Prostate gland (tissue), 2 donors: Measurements from ENCODE around the gene FTH1. TPM values are rescaled to one million over a fixed set of nuclear protein-coding genes. Genes with fewer than 3 reads are reported as not detected.
A peak's percentile ranks its signal among the peaks of the same experiment; 100 is the strongest.

Source experiments
- DNase-seq: peaks from one replicate; pipeline ENCODE4 v3.0.0-alpha.2; 2019; ENCODE audit warnings: low spot score
- H3K27ac ChIP-seq, 2 donors: fragments of 200-600 bp; sonication (generic); 2 replicates each; pipeline ENCODE4 v1.5.1; 2017 to 2019
- H3K27me3 ChIP-seq: fragments of 200-600 bp; sonication (generic); replicated peaks from 2 replicates; pipeline ENCODE4 v1.5.1; 2019; ENCODE audit not compliant: insufficient read depth
- H3K36me3 ChIP-seq, 2 donors: fragments of 200-600 bp; sonication (generic); 1 replicate in 1 of 2; 2 replicates in 1 of 2; pipeline versions ENCODE4 v1.5.1 to v1.8.1; 2017 to 2019
- H3K4me1 ChIP-seq: fragments of 200-600 bp; sonication (generic); replicated peaks from 2 replicates; pipeline ENCODE4 v1.5.1; 2019
- H3K4me3 ChIP-seq, 2 donors: fragments of 200-600 bp; sonication (generic); 2 replicates each; pipeline ENCODE4 v1.5.1; 2017 to 2019
- H3K9me3 ChIP-seq: fragments of 200-600 bp; sonication (generic); 2 replicates; pipeline ENCODE4 v1.5.1; 2017
- POLR2A ChIP-seq: fragments of 450-650 bp; IDR thresholded peaks from one replicate; pipeline ENCODE4 v1.6.1; 2016; ENCODE audit warnings: antibody characterized with exemption, mild to moderate bottlenecking
- POLR2AphosphoS5 ChIP-seq: sonication (generic); formaldehyde crosslinking; IDR thresholded peaks from one replicate; pipeline ENCODE4 v1.6.1; 2017; ENCODE audit warnings: antibody characterized with exemption
- WGBS: methylation state at CpG from one replicate; pipeline ENCODE4 v1.1.5; 2018; 5-methylcytosine and 5-hydroxymethylcytosine counted together
- intact Hi-C: fragments of 100-400 bp; cut with DNase I; formaldehyde crosslinking; loops from one replicate; pipeline ENCODE4 v1.14.2; 2022
- total RNA-seq, 2 donors: library from RNA; depleted of rRNA; stranded (reverse); fragments of >200 nt; gene quantifications; one replicate each; pipeline ENCODE4 v1.1.0, GENCODE V29; 2016
- TF ChIP-seq, protein P1 (sequence below), 4 experiments: fragments of 200-600 bp in 2 of 4; fragments of 450-650 bp in 2 of 4; sonication (generic) in 2 of 4; IDR thresholded peaks; 1 replicate in 3 of 4; 2 replicates in 1 of 4; pipeline ENCODE4 v1.5.1; 2016 to 2019; ENCODE audit warnings: antibody characterized with exemption in 4 of 4, mild to moderate bottlenecking in 2 of 4, moderate library complexity in 2 of 4

The FTH1 gene
- total RNA-seq, 2 donors from 2014 or later: 1,344 to 1,560 TPM

DNA sequence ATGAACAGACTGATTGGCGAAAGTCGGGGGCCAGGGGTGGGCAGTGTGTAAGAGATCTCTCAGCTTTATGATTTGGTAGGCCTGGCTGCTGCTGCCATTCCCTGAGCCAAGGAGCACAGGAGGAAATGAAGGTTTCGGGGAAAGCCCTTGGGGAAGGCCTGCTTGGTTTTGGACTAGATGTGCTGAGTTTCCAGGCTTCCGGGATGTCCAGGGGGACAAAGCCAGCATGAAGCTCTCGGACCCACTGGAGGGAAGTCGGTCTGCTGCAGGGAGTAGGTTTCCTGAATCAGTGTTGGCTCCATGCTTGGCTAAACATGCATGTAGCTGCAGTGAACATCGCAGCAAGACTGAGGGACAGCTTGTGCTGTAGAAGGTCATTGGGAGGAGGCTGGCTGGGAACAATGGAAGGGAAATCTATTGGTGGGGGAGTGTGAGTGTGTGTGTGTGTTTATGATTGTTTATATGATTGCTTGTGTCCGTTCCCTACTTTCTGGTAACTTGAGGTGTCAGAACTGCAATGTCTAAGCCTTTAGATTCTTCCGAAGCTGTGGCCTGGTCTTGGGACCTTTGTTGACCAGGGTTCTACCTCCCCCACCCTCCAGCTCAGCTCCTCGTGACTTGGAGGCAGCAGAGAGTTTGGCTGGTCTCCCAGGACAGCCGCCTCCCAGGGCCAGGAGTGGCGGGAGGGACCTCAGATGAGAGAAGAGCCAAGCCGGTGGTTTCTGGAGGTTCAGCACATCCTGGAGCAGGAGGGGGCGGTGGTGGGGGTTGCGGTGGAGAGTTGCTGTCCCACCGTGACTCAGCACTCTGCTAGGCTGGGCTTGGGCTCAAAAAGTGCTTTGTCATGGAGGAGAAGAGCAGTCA is 4.0 kb upstream of the FTH1 start:
- TF ChIP-seq, protein P1, sequence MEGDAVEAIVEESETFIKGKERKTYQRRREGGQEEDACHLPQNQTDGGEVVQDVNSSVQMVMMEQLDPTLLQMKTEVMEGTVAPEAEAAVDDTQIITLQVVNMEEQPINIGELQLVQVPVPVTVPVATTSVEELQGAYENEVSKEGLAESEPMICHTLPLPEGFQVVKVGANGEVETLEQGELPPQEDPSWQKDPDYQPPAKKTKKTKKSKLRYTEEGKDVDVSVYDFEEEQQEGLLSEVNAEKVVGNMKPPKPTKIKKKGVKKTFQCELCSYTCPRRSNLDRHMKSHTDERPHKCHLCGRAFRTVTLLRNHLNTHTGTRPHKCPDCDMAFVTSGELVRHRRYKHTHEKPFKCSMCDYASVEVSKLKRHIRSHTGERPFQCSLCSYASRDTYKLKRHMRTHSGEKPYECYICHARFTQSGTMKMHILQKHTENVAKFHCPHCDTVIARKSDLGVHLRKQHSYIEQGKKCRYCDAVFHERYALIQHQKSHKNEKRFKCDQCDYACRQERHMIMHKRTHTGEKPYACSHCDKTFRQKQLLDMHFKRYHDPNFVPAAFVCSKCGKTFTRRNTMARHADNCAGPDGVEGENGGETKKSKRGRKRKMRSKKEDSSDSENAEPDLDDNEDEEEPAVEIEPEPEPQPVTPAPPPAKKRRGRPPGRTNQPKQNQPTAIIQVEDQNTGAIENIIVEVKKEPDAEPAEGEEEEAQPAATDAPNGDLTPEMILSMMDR (IDR thresholded peaks at IDR 0.05): no peak
- TF ChIP-seq POLR2AphosphoS5: peak; percentile 95
- 9% methylated on average over 16 of the region's 16 CpGs for WGBS
- intact Hi-C loops: loop anchor here (5.0 kb wide), 1 partner anchor 154 kb away; the partner anchor contains the start of gene FADS1
- peaks cover 30% of the 10 kb centered on the region for H3K4me1 ChIP-seq
- DNase-seq: peak; percentile 98
- H3K36me3 ChIP-seq: no peaks in the 10 kb centered on the region
- no peaks in the 10 kb centered on the region for H3K9me3 ChIP-seq
- H3K4me3 ChIP-seq: no peak overlapping the region
- peak overlapping the region; percentile 96 for H3K27ac ChIP-seq
- no peaks in the 10 kb centered on the region for H3K27me3 ChIP-seq

DNA sequence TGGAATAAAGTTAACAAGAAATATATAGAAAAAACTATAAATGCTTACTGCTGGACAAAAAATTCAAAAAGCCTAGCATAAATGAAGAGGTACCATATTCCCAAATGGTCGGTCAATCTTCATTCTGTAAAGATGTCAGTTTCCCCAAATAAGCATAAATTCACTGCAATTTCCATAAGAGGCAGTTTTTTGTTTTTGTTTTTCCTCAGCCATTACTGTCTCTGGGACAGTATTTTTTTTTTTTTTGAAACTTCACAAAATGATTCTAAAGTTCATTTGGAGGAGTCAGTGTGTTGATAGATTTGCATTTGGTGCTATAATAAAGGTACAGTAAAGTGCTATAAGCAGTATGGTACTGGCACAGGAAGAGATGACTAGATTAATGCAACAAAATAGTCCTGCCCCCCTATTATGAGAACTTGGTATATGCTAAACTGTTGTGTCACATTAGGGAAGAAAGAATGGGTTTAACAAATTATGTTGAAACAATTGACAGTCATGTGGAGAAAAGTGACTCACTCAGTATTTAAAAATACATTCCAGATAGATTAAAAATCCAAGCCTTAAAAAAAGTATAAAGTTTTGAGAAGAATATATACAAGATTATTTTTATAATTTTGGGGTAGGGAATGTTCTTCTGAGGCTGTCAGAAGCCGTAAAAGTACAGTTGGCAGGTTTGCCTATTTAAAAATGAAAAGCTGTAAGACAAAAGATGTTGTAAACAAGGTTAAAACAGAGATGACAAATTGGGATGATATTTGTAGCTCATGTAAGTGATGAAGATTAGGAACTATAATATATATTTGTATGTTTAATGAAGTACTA is 2.6 kb upstream of the FTH1 start:
- Histone ChIP-seq H3K4me1 (peaks cover 30% of the 10 kb centered on the region), H3K9me3 (no peaks in the 10 kb centered on the region), H3K36me3 (peaks cover 0 to 5% of the 10 kb centered on the region in 2 donors), H3K27me3 (no peaks in the 10 kb centered on the region), H3K27ac (peak overlapping the region; percentile 96), H3K4me3 (no peak overlapping the region)
- intact Hi-C loops: loop anchor here (5.0 kb wide), 1 partner anchor 153 kb away; the partner anchor contains the start of gene FADS1
- no peak for DNase-seq
- TF ChIP-seq POLR2AphosphoS5 (peak; percentile 7), POLR2A (no peak)
- TF ChIP-seq, protein P1 (IDR thresholded peaks at IDR 0.05): no peak
- 71% methylated on average over 2 of the region's 2 CpGs for WGBS

DNA sequence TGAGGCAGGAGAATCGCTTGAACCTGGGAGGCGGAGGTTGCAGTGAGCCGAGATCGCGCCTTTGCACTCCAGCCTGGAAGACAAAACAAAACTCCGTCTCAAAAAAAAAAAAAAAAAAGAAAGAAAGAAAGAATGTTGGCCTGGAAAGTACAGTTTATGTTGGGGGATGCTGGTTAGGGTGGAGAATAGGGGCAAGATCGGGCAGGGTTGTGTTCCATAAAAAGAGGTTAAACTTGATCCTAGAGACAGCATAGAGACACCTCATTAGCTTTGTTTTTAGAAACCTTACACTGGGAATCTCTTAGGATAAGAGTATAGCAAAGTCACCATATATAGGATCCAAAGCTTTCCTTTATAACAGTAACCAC is 1.9 kb upstream of the FTH1 start:
- Histone ChIP-seq H3K4me3 (no peak overlapping the region), H3K36me3 (peaks cover 3 to 7% of the 10 kb centered on the region in 2 donors), H3K27me3 (no peaks in the 10 kb centered on the region), H3K9me3 (no peaks in the 10 kb centered on the region), H3K27ac (peak overlapping the region; percentile 100), H3K4me1 (peaks cover 30% of the 10 kb centered on the region)
- intact Hi-C loops: no loop called here
- WGBS: 60% methylated on average over 7 of the region's 7 CpGs
- no peak for DNase-seq
- TF ChIP-seq, protein P1 (IDR thresholded peaks at IDR 0.05): no peak
- TF ChIP-seq POLR2AphosphoS5: no peak
- TF ChIP-seq POLR2A: no peak

- TF ChIP-seq, protein P1 (IDR thresholded peaks at IDR 0.05): no peak
- TF ChIP-seq POLR2A: no peak
- 80% methylated on average over 16 of the region's 16 CpGs for WGBS
- peaks cover 3 to 7% of the 10 kb centered on the region in 2 donors for H3K36me3 ChIP-seq
- intact Hi-C loops: no loop called here
- H3K4me1 ChIP-seq: peaks cover 29% of the 10 kb centered on the region
- no peak overlapping the region for H3K4me3 ChIP-seq
- H3K27me3 ChIP-seq: no peaks in the 10 kb centered on the region
- no peaks in the 10 kb centered on the region for H3K9me3 ChIP-seq
- H3K27ac ChIP-seq: peak overlapping the region; percentile 100
- no peak for DNase-seq
Measured at GRCh38 chr11:61968758-61969390, 1.4 kb upstream of the FTH1 start.
